G401.6 (cell line): ENCODE results near the gene QRSL1.
"Not testable (repeated sequence)": the region's sequence is repeated elsewhere in the genome, so short reads cannot be mapped to it uniquely, and the experiment has no call there.

Experiments used
- FAIRE-seq: peaks from 2 replicates; lab custom pipeline; 2012; peaks lifted over from hg19 to GRCh38; lab: Jason Lieb, UNC

QRSL1 gene

GRCh38 chr6:106623039-106623438 lies 6.3 kb upstream of the QRSL1 start:
- FAIRE-seq = no peak

- no peak for FAIRE-seq
Observed at GRCh38 chr6:106626485-106626884, 2.9 kb upstream of the QRSL1 start.

GRCh38 chr6:106627760-106628159 lies 1.6 kb upstream of the QRSL1 start:
- FAIRE-seq = not testable (repeated sequence)

- no peak for FAIRE-seq
Observed at GRCh38 chr6:106628658-106629102, 698 bp upstream of the QRSL1 start.

- no peak for FAIRE-seq
Observed at GRCh38 chr6:106629859-106630163, 433 bp downstream of the QRSL1 start.

GRCh38 chr6:106630366-106630765 lies 988 bp downstream of the QRSL1 start:
- no peak for FAIRE-seq

GRCh38 chr6:106631346-106631745 lies 2.0 kb downstream of the QRSL1 start:
- no peak for FAIRE-seq

- no peak for FAIRE-seq
Observed at GRCh38 chr6:106634565-106634964, 5.2 kb downstream of the QRSL1 start.

- no peak for FAIRE-seq
Observed at GRCh38 chr6:106637051-106637716, 7.8 kb downstream of the QRSL1 start.

- no peak for FAIRE-seq
Observed at GRCh38 chr6:106637717-106638341, 8.5 kb downstream of the QRSL1 start.

GRCh38 chr6:106639812-106640211 lies 10.4 kb downstream of the QRSL1 start:
- FAIRE-seq = no peak

GRCh38 chr6:106642476-106642875 lies 13.1 kb downstream of the QRSL1 start:
- no peak for FAIRE-seq

- FAIRE-seq = no peak
Observed at GRCh38 chr6:106643061-106643460, 13.7 kb downstream of the QRSL1 start.

- FAIRE-seq = no peak
Observed at GRCh38 chr6:106648651-106649308, 19.4 kb downstream of the QRSL1 start.

GRCh38 chr6:106658469-106658868 lies 29.1 kb downstream of the QRSL1 start:
- FAIRE-seq = no peak

- no peak for FAIRE-seq
Observed at GRCh38 chr6:106659859-106660258, 30.5 kb downstream of the QRSL1 start.

- FAIRE-seq = no peak
Observed at GRCh38 chr6:106662458-106662857, 33.1 kb downstream of the QRSL1 start.

- FAIRE-seq = no peak
Observed at GRCh38 chr6:106666282-106667021, 37.1 kb downstream of the QRSL1 start.

- FAIRE-seq = no peak
Observed at GRCh38 chr6:106667022-106667402, 37.6 kb downstream of the QRSL1 start.

- FAIRE-seq = no peak
Observed at GRCh38 chr6:106670236-106670635, 40.9 kb downstream of the QRSL1 start.

GRCh38 chr6:106671651-106672050 lies 42.3 kb downstream of the QRSL1 start:
- no peak for FAIRE-seq

GRCh38 chr6:106674541-106675229 lies 45.3 kb downstream of the QRSL1 start:
- FAIRE-seq = no peak

GRCh38 chr6:106677282-106677681 lies 47.9 kb downstream of the QRSL1 start:
- FAIRE-seq = no peak
